Esophagus (tissue), 2 donors: ENCODE measurements around the gene C19orf33. TPM values are rescaled to one million over a fixed set of nuclear protein-coding genes. Genes with fewer than 3 reads are reported as not detected.
A peak's percentile ranks its signal among the peaks of the same experiment; 100 is the strongest.

Experiments used
- H3K27ac ChIP-seq, 2 donors: one replicate each; pipeline ENCODE4 v1.5.1; 2013; ENCODE audit warnings: low read depth in 2 of 2, mild to moderate bottlenecking in 2 of 2, inconsistent platforms in 1 of 2, low read length in 1 of 2, moderate library complexity in 1 of 2
- H3K27me3 ChIP-seq, 2 donors: one replicate each; pipeline ENCODE4 v1.6.1; 2013; ENCODE audit warnings: low read length in 2 of 2, control low read depth in 1 of 2, mild to moderate bottlenecking in 1 of 2; ENCODE audit not compliant: insufficient read depth in 2 of 2, control insufficient read depth in 1 of 2
- H3K36me3 ChIP-seq, 2 donors: one replicate each; pipeline ENCODE4 v1.6.1; 2013; ENCODE audit warnings: low read length in 1 of 2; ENCODE audit not compliant: control insufficient read depth in 2 of 2, insufficient read depth in 2 of 2
- H3K4me1 ChIP-seq, 2 donors: one replicate each; pipeline ENCODE4 v1.6.1; 2013; ENCODE audit warnings: low read length in 1 of 2; ENCODE audit not compliant: control insufficient read depth in 2 of 2, insufficient read depth in 2 of 2
- H3K4me3 ChIP-seq, 2 donors: one replicate each; pipeline ENCODE4 v1.5.1; 2013; ENCODE audit warnings: low read length in 2 of 2, mild to moderate bottlenecking in 2 of 2, low read depth in 1 of 2, moderate library complexity in 1 of 2
- H3K9me3 ChIP-seq, 2 donors: one replicate each; pipeline ENCODE4 v1.6.1; 2013; ENCODE audit warnings: mild to moderate bottlenecking in 2 of 2, low read depth in 1 of 2, low read length in 1 of 2, moderate library complexity in 1 of 2; ENCODE audit not compliant: control insufficient read depth in 2 of 2, insufficient read depth in 1 of 2
- WGBS, 2 donors: extraction: QIAGEN DNeasy Blood & Tissue Kit; methylation state at CpG; one replicate each; pipeline ENCODE4 v1.1.7; 2013; 5-methylcytosine and 5-hydroxymethylcytosine counted together
- polyA plus RNA-seq, 2 donors: library from polyadenylated mRNA; stranded (reverse); fragments of 200-250 nt; gene quantifications; one replicate each; pipeline ENCODE4 v1.2.3, GENCODE V29; 2013
- donor health status: healthy with polysubstance abuse.
- donor health status: Bipolar disorder and iron deficiency.

The C19orf33 gene
- polyA plus RNA-seq, 2 donors: 826 to 1,919 TPM

- Histone ChIP-seq H3K9me3 (no peaks in the 10 kb centered on the region), H3K4me1 (peaks cover 12 to 27% of the 10 kb centered on the region in 2 donors), H3K27ac (peak overlapping the region; percentile 89 to 90), H3K4me3 (no peak overlapping the region), H3K27me3 (no peaks in the 10 kb centered on the region), H3K36me3 (peaks cover 4 to 36% of the 10 kb centered on the region in 2 donors)
- 46 to 50% methylated on average over 13 of the region's 13 CpGs for WGBS, 2 donors
Measured at GRCh38 chr19:38290631-38291147, 13.4 kb upstream of the C19orf33 start.

GRCh38 chr19:38291855-38292254, 12.2 kb upstream of the C19orf33 start:
- Histone ChIP-seq H3K27me3 (no peaks in the 10 kb centered on the region), H3K27ac (peak overlapping the region; percentile 89 to 90), H3K4me1 (peaks cover 12 to 32% of the 10 kb centered on the region in 2 donors), H3K4me3 (no peak overlapping the region), H3K9me3 (no peaks in the 10 kb centered on the region), H3K36me3 (peaks cover 4 to 31% of the 10 kb centered on the region in 2 donors)
- WGBS, 2 donors: 63 to 64% methylated on average over 15 of the region's 15 CpGs

GRCh38 chr19:38293281-38293680, 10.8 kb upstream of the C19orf33 start:
- Histone ChIP-seq H3K4me3 (no peak overlapping the region), H3K27ac (peak overlapping the region in 1 of 2 donors; percentile 24), H3K9me3 (no peaks in the 10 kb centered on the region), H3K27me3 (no peaks in the 10 kb centered on the region), H3K4me1 (peaks cover 12 to 32% of the 10 kb centered on the region in 2 donors), H3K36me3 (peaks cover 4 to 22% of the 10 kb centered on the region in 2 donors)
- WGBS, 2 donors: 89 to 94% methylated on average over 9 of the region's 9 CpGs

- H3K4me1 ChIP-seq: peaks cover 12 to 38% of the 10 kb centered on the region in 2 donors
- 74 to 78% methylated on average over 8 of the region's 8 CpGs for WGBS, 2 donors
Measured at GRCh38 chr19:38294090-38294489, 10.0 kb upstream of the C19orf33 start.

DNA sequence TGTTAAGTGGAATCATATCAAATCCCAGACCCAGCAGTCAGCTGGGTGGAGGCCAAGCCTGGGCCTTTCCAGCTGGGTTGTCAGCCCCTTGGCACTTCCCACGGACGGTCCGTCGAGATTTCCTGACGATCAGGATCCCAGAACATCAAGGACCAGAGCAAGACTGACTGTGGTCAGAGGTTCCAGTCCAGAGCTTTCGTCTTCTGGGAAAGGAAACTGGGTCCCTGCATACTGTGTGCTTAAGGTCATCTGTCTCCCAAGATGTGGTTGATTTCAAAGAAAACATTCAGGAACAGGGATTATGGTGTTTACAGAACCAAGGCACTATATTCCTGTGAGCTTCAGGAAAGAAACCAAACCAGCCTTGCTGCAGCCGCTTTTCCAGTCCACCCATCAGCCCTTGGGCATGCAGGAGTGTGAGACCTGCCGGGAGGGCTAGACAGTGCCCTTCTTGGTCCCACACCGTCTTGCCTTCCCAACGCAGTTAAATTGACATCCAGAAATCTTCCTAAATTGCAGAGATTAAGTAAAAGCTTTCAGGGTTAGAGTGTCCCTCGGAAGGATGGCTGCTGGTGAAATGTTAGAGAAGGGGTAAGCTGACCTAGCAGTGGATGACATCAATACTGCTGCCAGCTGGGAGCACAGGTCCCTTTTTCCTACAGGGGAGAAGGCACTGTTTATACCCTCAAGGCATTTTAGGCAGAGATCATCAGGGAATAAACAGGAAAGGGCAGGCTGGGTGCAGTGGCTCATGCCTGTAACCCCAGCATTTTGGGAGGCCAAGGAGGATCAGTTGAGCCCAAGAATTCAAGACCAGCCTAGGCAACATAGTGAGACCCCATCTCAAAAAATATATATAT, 5.0 kb upstream of the C19orf33 start:
- no peaks in the 10 kb centered on the region for H3K27me3 ChIP-seq
- no peaks in the 10 kb centered on the region for H3K36me3 ChIP-seq
- peak overlapping the region; percentile 79 to 83 for H3K27ac ChIP-seq
- H3K4me3 ChIP-seq: no peak overlapping the region
- WGBS, 2 donors: 34 to 57% methylated on average over 11 of the region's 11 CpGs
- no peaks in the 10 kb centered on the region for H3K9me3 ChIP-seq
- peaks cover 0 to 17% of the 10 kb centered on the region in 2 donors for H3K4me1 ChIP-seq

More at GRCh38 chr19:38294090-38294489, 10.0 kb upstream of the C19orf33 start:
- no peak overlapping the region for H3K4me3 ChIP-seq
- H3K27ac ChIP-seq: no peak overlapping the region
- H3K27me3 ChIP-seq: no peaks in the 10 kb centered on the region
- no peaks in the 10 kb centered on the region for H3K9me3 ChIP-seq
- peaks cover 4 to 15% of the 10 kb centered on the region in 2 donors for H3K36me3 ChIP-seq

GRCh38 chr19:38304352-38304865, 358 bp downstream of the C19orf33 start:
- peak overlapping the region; percentile 55 to 60 for H3K4me3 ChIP-seq
- peaks cover 10 to 14% of the 10 kb centered on the region in 2 donors for H3K36me3 ChIP-seq
- H3K4me1 ChIP-seq: peaks cover 0 to 6% of the 10 kb centered on the region in 2 donors
- WGBS, 2 donors: 50 to 53% methylated on average over 27 of the region's 27 CpGs
- H3K27ac ChIP-seq: peak overlapping the region; percentile 94 to 96
- H3K27me3 ChIP-seq: no peaks in the 10 kb centered on the region
- H3K9me3 ChIP-seq: no peaks in the 10 kb centered on the region

- H3K9me3 ChIP-seq: no peaks in the 10 kb centered on the region
- H3K4me1 ChIP-seq: peaks cover 0 to 6% of the 10 kb centered on the region in 2 donors
- WGBS, 2 donors: 40 to 41% methylated on average over 24 to 29 of the region's 29 CpGs
- no peaks in the 10 kb centered on the region for H3K27me3 ChIP-seq
- peaks cover 10 to 14% of the 10 kb centered on the region in 2 donors for H3K36me3 ChIP-seq
- peak overlapping the region; percentile 94 to 96 for H3K27ac ChIP-seq
- peak overlapping the region; percentile 55 to 60 for H3K4me3 ChIP-seq
Measured at GRCh38 chr19:38304866-38305429, 897 bp downstream of the C19orf33 start.

DNA sequence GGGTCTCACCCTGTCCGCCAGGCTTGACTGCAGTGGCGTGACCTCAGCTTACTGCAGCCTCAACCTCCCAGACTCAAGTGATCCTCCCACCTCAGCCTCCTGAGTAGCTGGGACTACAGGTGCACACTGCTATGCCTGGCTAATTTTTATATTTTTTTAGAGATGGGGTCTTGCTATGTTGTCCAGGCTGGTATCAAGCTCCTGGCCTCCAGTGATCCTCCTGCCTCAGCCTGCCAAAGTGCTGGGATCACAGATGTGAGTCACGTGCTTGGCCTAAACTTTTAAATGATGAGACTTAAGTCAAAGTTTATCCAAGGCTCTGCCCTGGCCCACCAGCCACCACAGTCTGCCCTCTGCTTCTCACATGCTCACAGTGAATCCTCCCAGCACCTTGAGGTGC, 2.2 kb downstream of the C19orf33 start:
- H3K27ac ChIP-seq: no peak overlapping the region
- H3K4me1 ChIP-seq: peaks cover 0 to 6% of the 10 kb centered on the region in 2 donors
- H3K4me3 ChIP-seq: no peak overlapping the region
- WGBS, 2 donors: 80 to 86% methylated on average over 3 of the region's 3 CpGs
- H3K27me3 ChIP-seq: no peaks in the 10 kb centered on the region
- no peaks in the 10 kb centered on the region for H3K9me3 ChIP-seq
- peaks cover 10 to 14% of the 10 kb centered on the region in 2 donors for H3K36me3 ChIP-seq

- Histone ChIP-seq H3K4me3 (no peak overlapping the region), H3K4me1 (peaks cover 0 to 6% of the 10 kb centered on the region in 2 donors), H3K9me3 (no peaks in the 10 kb centered on the region), H3K27ac (peak overlapping the region in 1 of 2 donors; percentile 11), H3K27me3 (no peaks in the 10 kb centered on the region), H3K36me3 (peaks cover 10 to 14% of the 10 kb centered on the region in 2 donors)
- 87 to 95% methylated on average over 4 of the region's 4 CpGs for WGBS, 2 donors
Measured at GRCh38 chr19:38307076-38307475, 3.0 kb downstream of the C19orf33 start.
